SK-N-SH treated with all-trans-retinoic acid at 6 μM for 48 hours (cell line): ENCODE results near the gene SHISA4.

ENCODE experiments used
- ATAC-seq: fragments of 200-7000 bp; cut with Tn5 transposase; 3 replicates; pipeline ENCODE4 v1.9.1; 2020; ENCODE audit warnings: mild to moderate bottlenecking, moderate library complexity
- BACH2 ChIP-seq: fragments of 250-450 bp; sonication (Bioruptor Pico); IDR thresholded peaks from 2 replicates; pipeline ENCODE4 v1.9.0; 2021; ENCODE audit warnings: mild to moderate bottlenecking, borderline replicate concordance
- CREB5 ChIP-seq: fragments of 250-450 bp; sonication (Bioruptor Pico); IDR thresholded peaks from 2 replicates; pipeline ENCODE4 v1.5.1; 2020; ENCODE audit warnings: low read depth, mild to moderate bottlenecking, moderate library complexity
- CSDC2 ChIP-seq: fragments of 250-450 bp; sonication (Bioruptor Pico); IDR thresholded peaks from 2 replicates; pipeline ENCODE4 v1.5.0; 2020; ENCODE audit warnings: mild to moderate bottlenecking, moderate library complexity
- CSRNP3 ChIP-seq: fragments of 250-450 bp; sonication (Bioruptor Pico); IDR thresholded peaks from 2 replicates; pipeline ENCODE4 v1.5.1; 2021; ENCODE audit warnings: mild to moderate bottlenecking, moderate library complexity
- ESRRG ChIP-seq: fragments of 250-450 bp; sonication (Bioruptor Pico); IDR thresholded peaks from 2 replicates; pipeline ENCODE4 v1.6.1; 2021; ENCODE audit warnings: mild to moderate bottlenecking
- GLIS3 ChIP-seq: fragments of 250-450 bp; sonication (Bioruptor Pico); IDR thresholded peaks from 2 replicates; pipeline ENCODE4 v1.5.0; 2020; ENCODE audit warnings: mild to moderate bottlenecking, moderate library complexity
- ISL1 ChIP-seq: fragments of 250-450 bp; sonication (Bioruptor Pico); IDR thresholded peaks from 2 replicates; pipeline ENCODE4 v2.1.2; 2022; ENCODE audit warnings: mild to moderate bottlenecking, moderate library complexity
- OSR1 ChIP-seq: fragments of 250-450 bp; sonication (Bioruptor Pico); IDR thresholded peaks from 2 replicates; pipeline ENCODE4 v1.8.0; 2022; ENCODE audit warnings: moderate library complexity, mild to moderate bottlenecking, inconsistent platforms
- PATZ1 ChIP-seq: fragments of 250-450 bp; sonication (Bioruptor Pico); IDR thresholded peaks from 2 replicates; pipeline ENCODE4 v1.8.0; 2020; ENCODE audit warnings: mild to moderate bottlenecking, moderate library complexity, borderline replicate concordance
- POU6F1 ChIP-seq: fragments of 250-450 bp; sonication (Bioruptor Pico); IDR thresholded peaks from 2 replicates; pipeline ENCODE4 v1.8.0; 2021; ENCODE audit warnings: low read depth, mild to moderate bottlenecking, moderate library complexity, borderline replicate concordance
- PPARA ChIP-seq: fragments of 250-450 bp; sonication (Bioruptor Pico); IDR thresholded peaks from 2 replicates; pipeline ENCODE4 v1.5.0; 2020; ENCODE audit warnings: mild to moderate bottlenecking, borderline replicate concordance
- RARB ChIP-seq: fragments of 250-450 bp; sonication (Bioruptor Pico); IDR thresholded peaks from 2 replicates; pipeline ENCODE4 v1.8.0; 2021; ENCODE audit warnings: mild to moderate bottlenecking, moderate library complexity
- SNAI2 ChIP-seq: fragments of 250-450 bp; sonication (Bioruptor Pico); IDR thresholded peaks from 2 replicates; pipeline ENCODE4 v1.5.0; 2020; ENCODE audit warnings: mild to moderate bottlenecking, moderate library complexity
- TCF4 ChIP-seq: fragments of 250-450 bp; sonication (Bioruptor Pico); IDR thresholded peaks from 2 replicates; pipeline ENCODE4 v1.8.0; 2021; ENCODE audit warnings: mild to moderate bottlenecking, moderate library complexity, borderline replicate concordance
- TOX ChIP-seq: fragments of 250-450 bp; sonication (Bioruptor Pico); IDR thresholded peaks from 2 replicates; pipeline ENCODE4 v1.8.0; 2021; ENCODE audit warnings: mild to moderate bottlenecking, moderate library complexity, borderline replicate concordance
- TSHZ2 ChIP-seq: fragments of 250-450 bp; sonication (Bioruptor Pico); IDR thresholded peaks from 2 replicates; pipeline ENCODE4 v1.5.0; 2020; ENCODE audit warnings: mild to moderate bottlenecking, moderate library complexity
- ZC3H10 ChIP-seq: fragments of 250-450 bp; sonication (Bioruptor Pico); IDR thresholded peaks from 2 replicates; pipeline ENCODE4 v1.5.1; 2021; ENCODE audit warnings: mild to moderate bottlenecking, moderate library complexity
- ZFP3 ChIP-seq: fragments of 250-450 bp; sonication (Bioruptor Pico); IDR thresholded peaks from 2 replicates; pipeline ENCODE4 v1.5.0; 2020; ENCODE audit warnings: mild to moderate bottlenecking, moderate library complexity
- ZFP30 ChIP-seq: fragments of 450-650 bp; formaldehyde crosslinking; IDR thresholded peaks from 2 replicates; pipeline ENCODE4 v1.5.0; 2022; ENCODE audit warnings: mild to moderate bottlenecking, moderate library complexity
- ZNF565 ChIP-seq: fragments of 450-650 bp; formaldehyde crosslinking; conservative IDR thresholded peaks from 2 replicates; pipeline ENCODE4 v1.5.0; 2020; ENCODE audit warnings: low read depth, mild to moderate bottlenecking, moderate library complexity
- ZNF70 ChIP-seq: fragments of 450-650 bp; formaldehyde crosslinking; IDR thresholded peaks from 2 replicates; pipeline ENCODE4 v1.5.0; 2020; ENCODE audit warnings: mild to moderate bottlenecking, moderate library complexity
- ZNF8 ChIP-seq: fragments of 450-650 bp; formaldehyde crosslinking; IDR thresholded peaks from 2 replicates; pipeline ENCODE4 v1.5.0; 2020; ENCODE audit warnings: mild to moderate bottlenecking, moderate library complexity

The SHISA4 gene

GRCh38 chr1:201903135-201903534 is 14.4 kb downstream of the SHISA4 start:
- no peak for TF ChIP-seq POU6F1 (CRISPR knock-in tag)
- no peak for TF ChIP-seq PPARA (CRISPR knock-in tag)
- TF ChIP-seq ZFP30: no peak
- TF ChIP-seq ZNF70 (CRISPR knock-in tag): no peak
- no peak for TF ChIP-seq TSHZ2
- TF ChIP-seq ZC3H10: no peak
- TF ChIP-seq ZNF565 (CRISPR knock-in tag): no peak
- no peak for TF ChIP-seq ZNF8 (CRISPR knock-in tag)
- TF ChIP-seq ISL1 (CRISPR knock-in tag): no peak
- TF ChIP-seq RARB (CRISPR knock-in tag): no peak
- TF ChIP-seq TCF4 (CRISPR knock-in tag): no peak
- TF ChIP-seq CSRNP3 (CRISPR knock-in tag): no peak
- TF ChIP-seq SNAI2 (CRISPR knock-in tag): no peak
- TF ChIP-seq ESRRG (CRISPR knock-in tag): no peak
- TF ChIP-seq TOX: no peak
- TF ChIP-seq ZFP3 (CRISPR knock-in tag): no peak
- TF ChIP-seq PATZ1 (CRISPR knock-in tag): no peak
- TF ChIP-seq OSR1: no peak
- no peak for TF ChIP-seq CREB5 (CRISPR knock-in tag)
- TF ChIP-seq, all 23 proteins: peak for 0
- peak; percentile 69 for ATAC-seq

DNA sequence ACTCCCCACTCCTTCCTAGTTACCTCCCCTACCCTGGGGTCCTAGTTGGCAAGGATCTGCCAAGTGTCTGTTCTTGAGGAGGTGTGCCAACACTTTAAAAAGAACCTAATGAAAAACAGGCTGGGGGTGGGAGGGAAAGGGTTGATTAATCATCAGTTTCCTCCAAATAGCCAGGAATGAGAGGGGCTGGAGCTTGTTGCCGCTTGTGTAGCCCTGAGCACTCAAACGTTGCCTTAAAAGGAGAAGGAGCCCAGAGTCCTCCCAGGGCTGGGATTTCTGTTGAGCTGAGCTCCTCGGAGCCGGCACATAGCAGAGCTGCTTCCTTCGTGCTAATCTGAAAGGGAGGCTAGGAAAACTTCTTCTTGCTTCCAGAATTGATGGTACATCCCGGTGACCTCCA is 15.9 kb downstream of the SHISA4 start:
- ATAC-seq: peak; percentile 96
- no peak for TF ChIP-seq CSDC2 (CRISPR knock-in tag)
- 0 out of 2 replicates have a peak, but pooled peaks have one; percentile 18 for TF ChIP-seq RARB (CRISPR knock-in tag)
- TF ChIP-seq PATZ1 (CRISPR knock-in tag): no peak
- TF ChIP-seq CREB5 (CRISPR knock-in tag): no peak
- TF ChIP-seq OSR1: 0 out of 2 replicates have a peak, but pooled peaks have one; percentile 32
- no peak for TF ChIP-seq BACH2
- TF ChIP-seq PPARA (CRISPR knock-in tag): no peak
- TF ChIP-seq TSHZ2: no peak
- no peak for TF ChIP-seq ESRRG (CRISPR knock-in tag)
- no peak for TF ChIP-seq ZNF70 (CRISPR knock-in tag)
- no peak for TF ChIP-seq GLIS3 (CRISPR knock-in tag)
- no peak for TF ChIP-seq ZFP30
- no peak for TF ChIP-seq ZNF565 (CRISPR knock-in tag)
